ENCODE results near the gene SLC16A11. TPM values are rescaled to one million over a fixed set of nuclear protein-coding genes. Genes with fewer than 3 reads are reported as not detected.
"Not testable (repeated sequence)": the region's sequence is repeated elsewhere in the genome, so short reads cannot be mapped to it uniquely, and the experiment has no call there.

SLC16A11 gene
- total RNA-seq, 1 donor from 2014 or later = 0.84 TPM

GRCh38 chr17:7011942-7012254, 32.0 kb downstream of the SLC16A11 start:
- no peak for DNase-seq (ENCODE audit: low spot score)

GRCh38 chr17:7011415-7011814, 32.5 kb downstream of the SLC16A11 start:
- DNase-seq (ENCODE audit: low spot score) = no peak

GRCh38 chr17:7010523-7010922, 33.4 kb downstream of the SLC16A11 start:
- no peak for DNase-seq (ENCODE audit: low spot score)

- DNase-seq (ENCODE audit: low spot score) = no peak
These were observed 36.7 kb downstream of the SLC16A11 start for GRCh38 chr17:7007143-7007542.

GRCh38 chr17:7005716-7006115, 38.2 kb downstream of the SLC16A11 start:
- no peak for DNase-seq (ENCODE audit: low spot score)

- DNase-seq (ENCODE audit: low spot score) = no peak
These were observed 39.3 kb downstream of the SLC16A11 start for GRCh38 chr17:7004398-7005253.

GRCh38 chr17:7003745-7004144, 40.1 kb downstream of the SLC16A11 start:
- no peak for DNase-seq (ENCODE audit: low spot score)

- DNase-seq (ENCODE audit: low spot score) = no peak
These were observed 41.4 kb downstream of the SLC16A11 start for GRCh38 chr17:7002288-7003047.

GRCh38 chr17:7001318-7001961, 42.5 kb downstream of the SLC16A11 start:
- DNase-seq (ENCODE audit: low spot score) = no peak

- DNase-seq (ENCODE audit: low spot score) = no peak
These were observed 44.9 kb downstream of the SLC16A11 start for GRCh38 chr17:6998855-6999508.

- no peak for DNase-seq (ENCODE audit: low spot score)
These were observed 46.7 kb downstream of the SLC16A11 start for GRCh38 chr17:6997171-6997570.

- no peak for DNase-seq (ENCODE audit: low spot score)
These were observed 47.5 kb downstream of the SLC16A11 start for GRCh38 chr17:6996256-6997011.

GRCh38 chr17:6995500-6996255, 48.2 kb downstream of the SLC16A11 start, which contains the start of gene ALOX12:
TSS of gene ALOX12 (plus strand) at chr17:6996049. CDS start at chr17:6996118, 69 bp downstream.
- no peak for DNase-seq (ENCODE audit: low spot score)

- DNase-seq (ENCODE audit: low spot score) = no peak
These were observed 49.1 kb downstream of the SLC16A11 start for GRCh38 chr17:6994666-6995256.

GRCh38 chr17:6994118-6994598, 49.7 kb downstream of the SLC16A11 start:
- no peak for DNase-seq (ENCODE audit: low spot score)

GRCh38 chr17:6993613-6994056, 50.3 kb downstream of the SLC16A11 start:
- not testable (repeated sequence) for DNase-seq (ENCODE audit: low spot score)

All from mesenteric fat pad (tissue), 1 donor.